IMR-90 (cell line): ENCODE data around the gene KRTAP4-2. TPM values are rescaled to one million over a fixed set of nuclear protein-coding genes. Genes with fewer than 3 reads are reported as not detected.

ENCODE experiments used
- ATAC-seq: fragments of 200-7000 bp; cut with Tn5 transposase; 2 replicates; pipeline ENCODE4 v1.9.1; 2020; ENCODE audit warnings: low read depth, mild to moderate bottlenecking, moderate library complexity
- BruUV-seq: library from RNA; stranded (reverse); fragments of 400-500 nt; replicated peaks from 2 replicates; lab custom pipeline; 2021; lab: Mats Ljungman, UMichigan
- CTCF ChIA-PET: fragments of 300-600 bp; formaldehyde crosslinking; extraction: SDS; loops from one replicate; lab custom pipeline; 2021; ENCODE audit warnings: antibody characterized with exemption; lab: Yijun Ruan, JAX
- POLR2A ChIA-PET: fragments of 300-600 bp; sonication (Branson Sonifier 250); formaldehyde crosslinking; loops from one replicate; lab custom pipeline; 2022; ENCODE audit warnings: antibody characterized with exemption; ENCODE audit not compliant: unreplicated experiment; lab: Charles Lee
- DNase-seq: peaks from one replicate; pipeline ENCODE4 v3.0.0; 2013
- H2AFZ ChIP-seq: replicated peaks from 2 replicates; pipeline ENCODE3; 2013; ENCODE audit warnings: low read length, mild to moderate bottlenecking; ENCODE audit not compliant: poor library complexity
- H2AK5ac ChIP-seq: 2 replicates; pipeline ENCODE4 v1.6.1; 2013; ENCODE audit warnings: low read depth, low read length, inconsistent platforms
- H2AK9ac ChIP-seq: replicated peaks from 2 replicates; pipeline ENCODE3; 2013; ENCODE audit warnings: mild to moderate bottlenecking, low read depth, low read length, moderate library complexity; ENCODE audit not compliant: poor library complexity
- H2BK120ac ChIP-seq: 2 replicates; pipeline ENCODE4 v1.6.1; 2013; ENCODE audit warnings: low read depth, low read length, inconsistent platforms
- H2BK15ac ChIP-seq: 3 replicates; pipeline ENCODE4 v1.6.1; 2013; ENCODE audit warnings: low read depth, low read length, inconsistent platforms
- H2BK20ac ChIP-seq: 2 replicates; pipeline ENCODE4 v1.6.1; 2013; ENCODE audit warnings: low read depth, mild to moderate bottlenecking, inconsistent platforms, low read length, moderate library complexity
- H2BK5ac ChIP-seq: 2 replicates; pipeline ENCODE4 v1.6.1; 2013; ENCODE audit warnings: mild to moderate bottlenecking, low read depth, low read length, inconsistent platforms; ENCODE audit not compliant: poor library complexity, severe bottlenecking
- H3K14ac ChIP-seq: replicated peaks from 2 replicates; pipeline ENCODE4 v1.6.1; 2013; ENCODE audit warnings: low read depth, low read length, inconsistent platforms
- H3K18ac ChIP-seq: 2 replicates; pipeline ENCODE4 v1.6.1; 2013; ENCODE audit warnings: low read depth, low read length, control low read depth
- H3K23ac ChIP-seq: 2 replicates; pipeline ENCODE4 v1.6.1; 2013; ENCODE audit warnings: low read depth, low read length, inconsistent platforms
- H3K27ac ChIP-seq: 2 replicates; pipeline ENCODE4 v1.5.1; 2013; ENCODE audit warnings: mild to moderate bottlenecking, control low read depth, low read length; ENCODE audit not compliant: insufficient read depth
- H3K27me3 ChIP-seq: 2 replicates; pipeline ENCODE4 v1.6.1; 2013; ENCODE audit warnings: low read length; ENCODE audit not compliant: control insufficient read depth, insufficient read depth
- H3K36me3 ChIP-seq: 2 replicates; pipeline ENCODE4 v1.6.1; 2013; ENCODE audit warnings: low read length, mixed read lengths; ENCODE audit not compliant: control insufficient read depth, insufficient read depth
- H3K4ac ChIP-seq: 2 replicates; pipeline ENCODE4 v1.6.1; 2013; ENCODE audit warnings: low read depth, low read length, inconsistent platforms
- H3K4me1 ChIP-seq: 2 replicates; pipeline ENCODE4 v1.6.1; 2013; ENCODE audit warnings: low read length, mixed read lengths; ENCODE audit not compliant: control insufficient read depth, insufficient read depth
- H3K4me2 ChIP-seq: 2 replicates; pipeline ENCODE4 v1.6.1; 2013; ENCODE audit warnings: low read depth, mild to moderate bottlenecking, control low read depth, low read length, moderate library complexity
- H3K4me3 ChIP-seq: 2 replicates; pipeline ENCODE4 v1.5.1; 2013; ENCODE audit warnings: low read depth, mild to moderate bottlenecking, control low read depth, low read length, moderate library complexity; ENCODE audit not compliant: insufficient read depth
- H3K56ac ChIP-seq: 2 replicates; pipeline ENCODE4 v1.6.1; 2013; ENCODE audit warnings: low read length, inconsistent platforms; ENCODE audit not compliant: insufficient read depth; ENCODE audit errors: extremely low read depth
- H3K79me1 ChIP-seq, 2 experiments: 2 replicates each; pipeline ENCODE4 v1.6.1; 2013; ENCODE audit warnings: low read length in 2 of 2, inconsistent platforms in 1 of 2, low read depth in 1 of 2
- H3K9ac ChIP-seq: 2 replicates; pipeline ENCODE4 v1.6.1; 2013; ENCODE audit warnings: low read depth, low read length, control low read depth
- H3K9me1 ChIP-seq: 2 replicates; pipeline ENCODE4 v1.6.1; 2013; ENCODE audit warnings: low read length, inconsistent platforms; ENCODE audit not compliant: insufficient read depth
- H3K9me3 ChIP-seq: 2 replicates; pipeline ENCODE4 v1.6.1; 2013; ENCODE audit warnings: low read length; ENCODE audit not compliant: control insufficient read depth, insufficient read depth
- H4K20me1 ChIP-seq: 2 replicates; pipeline ENCODE4 v1.6.1; 2013; ENCODE audit warnings: low read length, inconsistent platforms; ENCODE audit not compliant: insufficient read depth
- H4K5ac ChIP-seq: 2 replicates; pipeline ENCODE4 v1.6.1; 2013; ENCODE audit warnings: mild to moderate bottlenecking, low read depth, low read length, control low read depth
- H4K8ac ChIP-seq, 2 experiments: 2 replicates each; pipeline ENCODE4 v1.6.1; 2013; ENCODE audit warnings: low read depth in 2 of 2, low read length in 2 of 2, control low read depth in 1 of 2, inconsistent platforms in 1 of 2
- H4K91ac ChIP-seq: 2 replicates; pipeline ENCODE4 v1.6.1; 2013; ENCODE audit warnings: low read depth, low read length, inconsistent platforms; ENCODE audit not compliant: insufficient read depth
- FOS ChIP-seq: fragments of 150-350 bp; IDR thresholded peaks from 2 replicates; pipeline ENCODE4 v1.6.1; 2016; ENCODE audit warnings: low read depth, low read length
- MAFK ChIP-seq: IDR thresholded peaks from 2 replicates; pipeline ENCODE4 v1.6.1; 2012; ENCODE audit warnings: low read depth, low read length, improper control_type of control experiment
- WGBS, 2 experiments: methylation state at CpG; one replicate each; pipeline versions ENCODE4 v1.1.5 to v1.1.7; 2013; ENCODE audit warnings: missing lambda C conversion rate in 2 of 2; ENCODE audit not compliant: insufficient read length in 1 of 2; ENCODE audit errors: extremely low coverage in 2 of 2; 5-methylcytosine and 5-hydroxymethylcytosine counted together
- dilution Hi-C: fragments of 300-500 bp; cut with HindIII; formaldehyde crosslinking; loops from one replicate; pipeline ENCODE4 v1.14.3; 2018; ENCODE audit warnings: low sequenced_read_pairs; ENCODE audit not compliant: unreplicated experiment
- in situ Hi-C: fragments of 300-500 bp; cut with MboI; formaldehyde crosslinking; loops from 3 replicates; pipeline ENCODE4 v1.14.3; 2019; ENCODE audit warnings: low sequenced_read_pairs, inconsistent platforms, mixed read lengths
- intact Hi-C: fragments of 100-400 bp; cut with micrococcal nuclease; formaldehyde crosslinking; loops from 2 replicates; pipeline ENCODE4 v1.10.0; 2022
- polyA plus RNA-seq, 3 experiments: library from polyadenylated mRNA; depleted of rRNA; stranded (reverse); fragments of >200 nt; gene quantifications; 2 replicates each; pipeline ENCODE4 v1.2.3, GENCODE V29; 2012; ENCODE audit warnings: low replicate concordance in 1 of 3
- total RNA-seq: library from RNA; depleted of rRNA; stranded (reverse); fragments of >200 nt; gene quantifications from 2 replicates; pipeline ENCODE4 v1.2.3, GENCODE V29; 2012

Gene KRTAP4-2
- total and polyA plus RNA-seq, 2 of the 4 experiments (the other 2 are of a cell fraction), result not detected

DNA sequence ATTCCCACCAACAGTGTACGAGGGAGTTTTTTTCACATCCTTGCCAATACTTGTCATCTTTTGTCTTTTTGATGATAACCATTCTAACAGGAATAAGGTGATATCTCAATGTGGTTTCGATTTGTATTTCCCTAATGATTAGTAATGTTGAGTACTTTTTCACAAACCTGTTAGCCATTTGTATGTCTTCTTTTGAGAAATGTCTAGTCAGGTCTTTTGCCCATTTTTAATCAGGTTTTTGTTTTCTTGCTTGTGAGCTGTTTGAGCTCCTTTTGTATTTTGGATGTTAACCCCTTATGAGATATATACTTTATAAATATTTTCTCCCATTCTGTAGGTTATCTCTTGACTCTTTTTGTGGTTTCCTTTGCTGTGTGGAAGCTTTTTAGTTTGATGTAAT, 26.5 kb downstream of the KRTAP4-2 start:
- Histone ChIP-seq H4K8ac (no peak overlapping the region), H2AK5ac (no peak overlapping the region), H2BK15ac (no peak overlapping the region), H2BK20ac (no peak overlapping the region), H3K27ac (no peak overlapping the region), H3K9ac (no peak overlapping the region), H3K9me1 (no peaks in the 10 kb centered on the region), H2BK120ac (no peak overlapping the region), H3K4ac (no peak overlapping the region), H3K56ac (no peak overlapping the region), H3K4me2 (no peak overlapping the region), H3K9me3 (no peaks in the 10 kb centered on the region), H3K79me1 (no peaks in the 10 kb centered on the region), H3K18ac (no peak overlapping the region), H4K5ac (no peak overlapping the region), H2AK9ac (no peak overlapping the region), H2AFZ (no peak overlapping the region), H3K27me3 (no peaks in the 10 kb centered on the region; the same call in 1 of the 2 replicates), H3K23ac (no peak overlapping the region), H3K14ac (no peak overlapping the region), H3K4me1 (no peaks in the 10 kb centered on the region), H3K4me3 (no peak overlapping the region), H2BK5ac (no peak overlapping the region), H4K91ac (no peak overlapping the region), H3K36me3 (no peaks in the 10 kb centered on the region), H4K20me1 (no peaks in the 10 kb centered on the region)
- TF ChIP-seq FOS (no peak), MAFK (peak; percentile 47)
- ChIA-PET POLR2A (no interaction called here), CTCF (no interaction called here)
- DNase-seq, result no peak
- no CpG with 5 or more reads among the region's 2 CpGs for WGBS, 2 experiments
- ATAC-seq, result no peak
- in situ Hi-C loops, result no loop called here
- BruUV-seq, result no TSS peak
- intact Hi-C loops, result no loop called here
- dilution Hi-C loops, result no loop called here
